Vagina (tissue), 2 donors: ENCODE results near the gene HRK.

ENCODE experiments used
- CTCF ChIP-seq, 3 experiments: fragments of 450-650 bp in 2 of 3; fragments of 200-600 bp in 1 of 3; sonication (generic) in 1 of 3; IDR thresholded peaks; one replicate each; pipeline ENCODE4 v1.5.1; 2017 to 2019; ENCODE audit warnings: antibody characterized with exemption in 3 of 3, mild to moderate bottlenecking in 2 of 3, moderate library complexity in 2 of 3
- POLR2A ChIP-seq, 2 donors: fragments of 450-650 bp; IDR thresholded peaks; one replicate each; pipeline ENCODE4 v1.6.1; 2017; ENCODE audit warnings: antibody characterized with exemption in 2 of 2, mild to moderate bottlenecking in 2 of 2, moderate library complexity in 2 of 2
- POLR2AphosphoS5 ChIP-seq, 2 donors: sonication (generic); formaldehyde crosslinking; IDR thresholded peaks; one replicate each; pipeline ENCODE4 v1.9.0; 2017; ENCODE audit warnings: antibody characterized with exemption in 2 of 2, mild to moderate bottlenecking in 2 of 2, low read depth in 1 of 2; ENCODE audit not compliant: insufficient read depth in 1 of 2

- TF ChIP-seq POLR2AphosphoS5 (IDR thresholded peaks at IDR 0.05; ENCODE audit: insufficient read depth in 1 of 2, low read depth in 1 of 2): no peak
- no peak for TF ChIP-seq POLR2A (IDR thresholded peaks at IDR 0.05)
- TF ChIP-seq CTCF (IDR thresholded peaks at IDR 0.05): no peak
These were observed 67.8 kb downstream of the HRK start for GRCh38 chr12:116813271-116814041.
